NT2/D1 (cell line): ENCODE results near the gene RERE.

Experiments used
- SUZ12 ChIP-seq: IDR thresholded peaks from 2 replicates; pipeline ENCODE4 v1.6.1; 2011; ENCODE audit not compliant: insufficient read length, insufficient read depth; ENCODE audit errors: extremely low read depth
- YY1 ChIP-seq: IDR thresholded peaks from 2 replicates; pipeline ENCODE4 v1.6.1; 2011; ENCODE audit not compliant: insufficient read length, insufficient read depth
- ZNF274 ChIP-seq: IDR thresholded peaks from 2 replicates; pipeline ENCODE4 v1.6.1; 2011; ENCODE audit warnings: mild to moderate bottlenecking, low read depth, low read length

- TF ChIP-seq YY1 (no peak), SUZ12 (no peak), ZNF274 (no peak)
Measured at GRCh38 chr1:8529901-8530300, 287.5 kb downstream of the RERE start.
